DMS153 (cell line): ENCODE results near the gene AFAP1L2.

Source experiments
- DNase-seq: peaks from one replicate; lab custom pipeline; 2025; lab: John Stamatoyannopoulos, UW

Gene AFAP1L2

GRCh38 chr10:114288424-114289095, 115.7 kb downstream of the AFAP1L2 start:
- DNase-seq = no peak

DNA sequence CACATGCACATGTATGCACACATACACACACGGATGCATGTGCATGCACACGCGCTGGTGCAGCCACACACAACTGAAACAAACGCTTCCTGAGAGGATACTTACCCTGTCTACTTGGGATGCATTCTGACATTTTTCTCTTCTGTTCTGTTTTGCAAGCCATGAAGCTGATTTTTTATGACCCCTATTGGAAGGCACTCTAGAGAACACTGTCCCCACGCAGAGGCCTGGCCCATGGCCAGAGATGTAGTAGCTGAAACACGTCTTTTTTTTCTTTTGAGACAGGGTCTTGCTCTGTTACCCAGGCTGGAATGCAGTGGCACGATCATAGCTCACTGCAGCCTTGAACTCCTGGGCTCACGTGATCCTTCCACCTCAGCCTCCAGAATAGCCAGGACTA, 117.4 kb downstream of the AFAP1L2 start:
- no peak for DNase-seq

DNA sequence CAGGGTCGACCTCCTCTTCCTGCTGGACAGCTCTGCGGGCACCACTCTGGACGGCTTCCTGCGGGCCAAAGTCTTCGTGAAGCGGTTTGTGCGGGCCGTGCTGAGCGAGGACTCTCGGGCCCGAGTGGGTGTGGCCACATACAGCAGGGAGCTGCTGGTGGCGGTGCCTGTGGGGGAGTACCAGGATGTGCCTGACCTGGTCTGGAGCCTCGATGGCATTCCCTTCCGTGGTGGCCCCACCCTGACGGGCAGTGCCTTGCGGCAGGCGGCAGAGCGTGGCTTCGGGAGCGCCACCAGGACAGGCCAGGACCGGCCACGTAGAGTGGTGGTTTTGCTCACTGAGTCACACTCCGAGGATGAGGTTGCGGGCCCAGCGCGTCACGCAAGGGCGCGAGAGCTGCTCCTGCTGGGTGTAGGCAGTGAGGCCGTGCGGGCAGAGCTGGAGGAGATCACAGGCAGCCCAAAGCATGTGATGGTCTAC, 118.3 kb downstream of the AFAP1L2 start:
- DNase-seq = no peak

GRCh38 chr10:114284346-114285071, 119.8 kb downstream of the AFAP1L2 start:
- no peak for DNase-seq

DNA sequence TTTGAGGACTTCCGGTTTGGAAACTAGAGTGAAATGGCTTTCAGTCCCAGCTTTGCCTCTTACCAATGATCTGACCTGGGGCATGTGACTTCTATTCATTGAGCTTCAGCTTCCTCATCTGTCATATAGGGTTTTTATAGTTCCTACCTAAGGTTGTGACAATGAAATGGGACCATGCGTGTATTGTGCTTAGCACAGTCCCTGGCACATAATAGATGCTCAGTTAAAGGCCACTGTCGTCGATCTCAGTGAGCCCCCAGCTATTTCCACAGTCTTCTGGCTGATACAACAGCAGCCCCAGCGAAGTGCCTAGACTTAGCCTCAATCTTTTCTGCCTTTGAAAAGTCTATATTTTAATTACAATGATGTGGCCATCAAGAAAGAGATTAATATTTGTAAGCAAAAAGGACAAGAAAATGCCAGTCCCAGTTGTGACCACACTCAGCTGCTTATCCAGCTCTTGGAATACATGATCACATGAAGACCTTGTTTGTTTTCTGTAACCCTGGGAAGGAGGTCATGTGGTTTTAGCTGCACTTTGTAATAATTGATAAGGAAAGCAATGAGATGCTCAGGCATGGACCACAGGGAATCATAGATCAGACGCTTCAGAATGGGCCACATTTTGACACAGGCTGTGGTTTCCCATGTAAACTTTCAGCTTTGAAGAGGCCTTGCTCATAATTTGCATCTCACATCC, 120.6 kb downstream of the AFAP1L2 start:
- no peak for DNase-seq

GRCh38 chr10:114283091-114283490, 121.2 kb downstream of the AFAP1L2 start:
- DNase-seq = no peak

DNA sequence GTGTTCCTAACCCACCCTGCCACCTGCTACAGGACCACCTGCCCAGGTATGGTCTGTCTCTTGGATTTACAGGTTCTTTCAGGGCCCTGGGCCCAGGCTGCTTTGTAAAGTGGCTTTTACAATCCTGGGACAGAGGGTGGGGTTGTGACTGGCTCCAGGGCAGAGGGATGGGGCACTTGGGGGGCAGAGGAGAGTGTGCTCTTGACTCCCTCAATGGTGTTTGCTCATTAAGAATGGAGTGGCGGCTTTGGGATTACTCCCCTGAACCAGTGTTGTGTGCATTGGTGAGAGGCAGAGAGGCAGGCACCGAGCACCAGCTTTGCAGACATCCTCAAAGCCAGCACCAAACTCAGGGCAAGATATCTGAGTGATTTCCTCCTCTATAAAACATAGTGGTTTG, 121.8 kb downstream of the AFAP1L2 start:
- DNase-seq = no peak

DNA sequence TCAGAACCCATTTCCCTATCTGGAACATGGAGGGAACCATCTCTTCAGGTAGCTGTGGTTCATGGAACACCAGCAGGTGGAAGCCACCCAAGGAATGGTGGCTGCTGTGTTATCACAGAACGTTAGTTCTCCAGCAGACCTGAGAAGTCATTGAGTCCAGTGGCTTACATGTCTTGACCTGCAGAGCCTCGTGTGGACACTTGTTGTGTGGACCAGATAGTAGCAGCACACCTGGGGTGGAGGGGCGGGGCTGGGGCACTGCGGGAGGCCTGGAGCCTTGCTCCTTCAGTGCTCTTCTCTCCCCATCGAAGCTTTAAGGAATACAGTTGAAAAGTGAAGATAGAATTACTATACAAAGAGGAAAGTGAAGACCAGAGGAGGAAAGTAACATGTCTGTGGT, 122.8 kb downstream of the AFAP1L2 start:
- no peak for DNase-seq

- no peak for DNase-seq
Observed at GRCh38 chr10:114281006-114281405, 123.3 kb downstream of the AFAP1L2 start.

DNA sequence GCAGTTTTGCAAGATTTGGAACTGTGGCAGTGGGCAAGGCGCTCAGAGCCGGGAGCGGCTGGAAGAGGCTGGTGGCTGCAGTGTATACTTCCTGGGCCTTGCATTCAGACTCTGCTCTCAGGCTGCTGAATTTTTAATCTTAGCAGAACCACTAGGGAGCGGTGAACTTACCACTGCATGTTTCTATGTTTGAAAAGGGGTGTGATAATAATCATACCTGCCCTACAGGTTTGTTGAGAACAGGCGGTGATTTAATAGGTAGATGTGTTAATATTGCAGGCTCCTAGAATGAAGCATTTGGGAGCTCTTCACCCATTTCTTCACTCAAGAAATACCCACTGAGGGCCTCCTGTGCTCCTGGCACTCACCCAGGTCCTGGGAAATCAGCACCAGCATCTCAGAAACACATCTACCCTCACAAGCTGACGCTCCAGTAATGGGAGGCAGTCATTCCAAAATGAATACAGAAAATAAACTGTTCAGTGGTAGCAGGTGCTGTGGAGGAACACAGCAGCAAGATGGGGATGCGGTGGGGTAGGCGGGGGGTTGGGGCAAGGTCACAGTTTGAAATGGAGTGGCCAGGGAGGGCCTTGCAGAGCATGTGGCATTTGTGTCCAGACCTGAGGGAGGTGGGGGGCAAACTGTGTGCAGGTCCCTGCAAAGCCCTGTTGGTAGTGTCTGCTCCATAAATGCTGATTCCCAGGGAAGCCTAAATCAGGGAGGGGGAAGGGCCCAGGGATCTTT, 124.2 kb downstream of the AFAP1L2 start:
- DNase-seq = no peak

GRCh38 chr10:114279289-114279688, 125.0 kb downstream of the AFAP1L2 start:
- DNase-seq = no peak

DNA sequence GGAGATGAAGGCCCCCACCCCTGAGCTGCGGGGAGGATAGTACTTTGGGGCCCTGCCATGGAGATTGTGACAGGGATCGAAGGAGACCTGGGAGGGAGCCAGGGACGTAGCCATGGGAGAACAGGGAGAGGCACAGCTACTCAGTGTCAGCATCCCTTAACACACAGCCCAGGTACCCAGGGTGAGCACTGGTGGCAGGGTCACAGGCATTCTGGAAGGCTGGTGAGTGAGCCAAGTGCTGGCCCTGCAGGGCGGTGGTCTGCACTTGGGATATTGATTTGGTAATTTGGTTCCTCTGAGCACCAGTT, 125.5 kb downstream of the AFAP1L2 start:
- DNase-seq = no peak

GRCh38 chr10:114278140-114278883, 126.0 kb downstream of the AFAP1L2 start:
- DNase-seq = no peak

DNA sequence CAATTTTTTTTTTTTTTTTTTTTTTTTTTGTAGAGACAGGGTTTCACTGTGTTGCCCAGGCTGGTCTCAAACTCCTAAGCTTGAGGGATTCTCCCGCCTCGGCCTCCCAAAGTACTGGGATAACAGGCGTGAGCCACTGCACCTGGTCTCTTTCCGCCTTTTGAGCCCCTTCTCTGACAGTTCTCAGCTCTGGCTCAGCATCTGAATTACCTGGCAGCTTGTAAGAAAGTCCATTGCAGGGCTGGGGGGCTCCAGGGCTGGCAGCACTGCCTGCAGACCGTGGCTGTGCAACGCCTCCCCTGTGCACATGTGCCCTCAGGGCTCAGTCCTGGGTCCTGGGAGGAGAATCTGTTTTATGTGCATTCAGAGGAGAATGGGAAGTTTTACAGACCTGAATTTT, 127.6 kb downstream of the AFAP1L2 start:
- DNase-seq = no peak

DNA sequence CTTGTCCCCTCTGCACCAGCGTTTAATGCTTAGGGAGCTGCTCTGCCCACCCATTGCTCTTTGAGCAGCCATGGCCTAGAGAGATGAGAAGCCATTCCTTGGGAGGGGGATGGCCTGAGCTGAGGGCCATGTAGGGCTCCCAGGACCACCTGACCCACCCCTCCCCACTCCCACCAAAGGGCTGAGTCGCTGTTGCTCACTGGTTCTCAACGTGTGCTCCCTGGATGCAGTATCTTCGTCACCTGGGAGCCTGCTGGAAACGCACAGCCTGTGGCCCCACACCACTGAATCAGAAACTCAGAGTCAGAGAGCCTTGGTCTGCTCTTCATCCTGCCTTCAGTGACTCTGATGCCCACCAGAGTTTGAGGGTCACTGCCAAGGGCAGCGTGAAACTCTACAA, 128.2 kb downstream of the AFAP1L2 start:
- no peak for DNase-seq

GRCh38 chr10:114274616-114275453, 129.5 kb downstream of the AFAP1L2 start:
- no peak for DNase-seq

- DNase-seq = no peak
Observed at GRCh38 chr10:114273910-114274309, 130.4 kb downstream of the AFAP1L2 start.

- DNase-seq = no peak
Observed at GRCh38 chr10:114272696-114273095, 131.6 kb downstream of the AFAP1L2 start.

DNA sequence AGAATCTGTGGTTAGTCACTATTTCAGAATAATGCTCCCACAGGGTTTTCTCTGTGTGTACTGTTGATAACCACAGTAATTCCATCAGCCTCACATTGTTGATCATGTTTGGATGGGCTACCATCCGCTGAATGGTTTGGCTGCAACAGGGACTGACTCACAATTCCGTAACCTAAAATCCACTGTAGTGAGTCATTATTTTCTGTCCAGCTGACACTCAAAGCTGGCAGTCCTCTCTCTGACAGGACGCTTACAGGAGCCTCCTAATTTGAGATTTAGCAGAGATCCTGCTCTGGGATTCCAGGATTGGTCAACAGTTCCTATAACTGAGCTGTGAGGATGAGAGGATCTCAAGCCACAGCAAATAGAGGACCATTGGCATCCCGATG, 132.5 kb downstream of the AFAP1L2 start:
- no peak for DNase-seq

GRCh38 chr10:114271075-114271778, 133.1 kb downstream of the AFAP1L2 start:
- no peak for DNase-seq
